ENCODE results near the gene MYH9. TPM values are rescaled to one million over a fixed set of nuclear protein-coding genes. Genes with fewer than 3 reads are reported as not detected.

MYH9 gene
- total RNA-seq, 1 donor from 2014 or later, result 282 TPM

GRCh38 chr22:36373258-36373579 is 14.5 kb downstream of the MYH9 start:
- peak; percentile 92 for DNase-seq (ENCODE audit: low spot score)
- intact Hi-C loops (cut with DNase I), result no loop called here

- no peak for DNase-seq (ENCODE audit: low spot score)
- intact Hi-C loops (cut with DNase I), result no loop called here
These were observed 15.8 kb downstream of the MYH9 start for GRCh38 chr22:36371920-36372319.

- no peak for DNase-seq (ENCODE audit: low spot score)
- intact Hi-C loops (cut with DNase I), result loop anchor here (5.0 kb wide), 1 partner anchor 43 kb away; no protein-coding TSS in a partner anchor
These were observed 17.6 kb downstream of the MYH9 start for GRCh38 chr22:36369922-36370791.

- DNase-seq (ENCODE audit: low spot score), result no peak
- intact Hi-C loops (cut with DNase I), result loop anchor here (5.0 kb wide), 1 partner anchor 42 kb away; no protein-coding TSS in a partner anchor
These were observed 18.5 kb downstream of the MYH9 start for GRCh38 chr22:36369004-36369921.

GRCh38 chr22:36368359-36368983 is 19.3 kb downstream of the MYH9 start:
- intact Hi-C loops (cut with DNase I), result loop anchor here (5.0 kb wide), 1 partner anchor 41 kb away; no protein-coding TSS in a partner anchor
- DNase-seq (ENCODE audit: low spot score), result no peak

- intact Hi-C loops (cut with DNase I), result loop anchor here (5.0 kb wide), 1 partner anchor 40 kb away; no protein-coding TSS in a partner anchor
- DNase-seq (ENCODE audit: low spot score), result no peak
These were observed 20.3 kb downstream of the MYH9 start for GRCh38 chr22:36367479-36367878.

- intact Hi-C loops (cut with DNase I), result loop anchor here (5.0 kb wide), 1 partner anchor 40 kb away; no protein-coding TSS in a partner anchor
- DNase-seq (ENCODE audit: low spot score), result no peak
These were observed 20.7 kb downstream of the MYH9 start for GRCh38 chr22:36367066-36367465.

GRCh38 chr22:36366291-36366708 is 21.5 kb downstream of the MYH9 start:
- no peak for DNase-seq (ENCODE audit: low spot score)
- intact Hi-C loops (cut with DNase I), result loop anchor here (5.0 kb wide), 1 partner anchor 39 kb away; no protein-coding TSS in a partner anchor

- no peak for DNase-seq (ENCODE audit: low spot score)
- intact Hi-C loops (cut with DNase I), result loop anchor here (5.0 kb wide), 1 partner anchor 38 kb away; no protein-coding TSS in a partner anchor
These were observed 22.8 kb downstream of the MYH9 start for GRCh38 chr22:36365020-36365411.

GRCh38 chr22:36364255-36365019 is 23.3 kb downstream of the MYH9 start:
- intact Hi-C loops (cut with DNase I), result loop anchor here (5.0 kb wide), 1 partner anchor 37 kb away; no protein-coding TSS in a partner anchor

GRCh38 chr22:36363349-36363981 is 24.3 kb downstream of the MYH9 start:
- no peak for DNase-seq (ENCODE audit: low spot score)
- intact Hi-C loops (cut with DNase I), result no loop called here

More at GRCh38 chr22:36364255-36365019, 23.3 kb downstream of the MYH9 start:
- no peak for DNase-seq (ENCODE audit: low spot score)

- DNase-seq (ENCODE audit: low spot score), result no peak
- intact Hi-C loops (cut with DNase I), result no loop called here
These were observed 24.8 kb downstream of the MYH9 start for GRCh38 chr22:36362932-36363331.

GRCh38 chr22:36362075-36362474 is 25.7 kb downstream of the MYH9 start:
- intact Hi-C loops (cut with DNase I), result no loop called here
- DNase-seq (ENCODE audit: low spot score), result no peak

GRCh38 chr22:36360871-36361383 is 26.8 kb downstream of the MYH9 start:
- intact Hi-C loops (cut with DNase I), result no loop called here
- no peak for DNase-seq (ENCODE audit: low spot score)

GRCh38 chr22:36360011-36360410 is 27.8 kb downstream of the MYH9 start:
- intact Hi-C loops (cut with DNase I), result no loop called here

GRCh38 chr22:36359470-36359996 is 28.2 kb downstream of the MYH9 start:
- no peak for DNase-seq (ENCODE audit: low spot score)
- intact Hi-C loops (cut with DNase I), result no loop called here

More at GRCh38 chr22:36360011-36360410, 27.8 kb downstream of the MYH9 start:
- no peak for DNase-seq (ENCODE audit: low spot score)

GRCh38 chr22:36358533-36359469 is 29.0 kb downstream of the MYH9 start:
- intact Hi-C loops (cut with DNase I), result no loop called here
- DNase-seq (ENCODE audit: low spot score), result no peak

Measured in cardiac septum (tissue), 1 donor.